HepG2 (cell line): ENCODE results near the gene PEAK3. TPM values are rescaled to one million over a fixed set of nuclear protein-coding genes. Genes with fewer than 3 reads are reported as not detected.

Experiments
- BHLHE40 ChIP-seq: IDR thresholded peaks from 2 replicates; pipeline ENCODE4 v1.6.1; 2011; ENCODE audit warnings: low read length, improper control_type of control experiment
- CENPT ChIP-seq: sonication (generic); formaldehyde crosslinking; IDR thresholded peaks from 2 replicates; pipeline ENCODE4 v1.8.0; 2022; ENCODE audit warnings: low read depth, mild to moderate bottlenecking, moderate library complexity, missing genetic modification reagents
- HDAC2 ChIP-seq: sonication (generic); formaldehyde crosslinking; IDR thresholded peaks from 2 replicates; pipeline ENCODE4 v1.4.0; 2020; ENCODE audit warnings: missing genetic modification reagents
- HES4 ChIP-seq: sonication (generic); formaldehyde crosslinking; IDR thresholded peaks from 2 replicates; pipeline ENCODE4 v1.9.0; 2021; ENCODE audit warnings: mild to moderate bottlenecking, missing genetic modification reagents, borderline replicate concordance
- KDM5B ChIP-seq: sonication (generic); formaldehyde crosslinking; IDR thresholded peaks from 2 replicates; pipeline ENCODE4 v1.4.0; 2020; ENCODE audit warnings: missing genetic modification reagents, mild to moderate bottlenecking, borderline replicate concordance
- MTF1 ChIP-seq: sonication (generic); formaldehyde crosslinking; IDR thresholded peaks from 2 replicates; pipeline ENCODE4 v1.5.0; 2020; ENCODE audit warnings: missing genetic modification reagents
- MXI1 ChIP-seq: IDR thresholded peaks from 3 replicates; pipeline ENCODE4 v1.6.1; 2012; ENCODE audit warnings: low read depth, low read length, inconsistent platforms, borderline replicate concordance
- SNAI1 ChIP-seq: sonication (generic); formaldehyde crosslinking; IDR thresholded peaks from 2 replicates; pipeline ENCODE4 v1.5.0; 2020; ENCODE audit warnings: mild to moderate bottlenecking, missing genetic modification reagents, borderline replicate concordance
- SP140L ChIP-seq: sonication (generic); formaldehyde crosslinking; IDR thresholded peaks from 2 replicates; pipeline ENCODE4 v1.4.0; 2020; ENCODE audit warnings: missing genetic modification reagents, borderline replicate concordance
- ZFY ChIP-seq: sonication (generic); formaldehyde crosslinking; IDR thresholded peaks from 2 replicates; pipeline ENCODE4 v1.4.0; 2020; ENCODE audit warnings: missing genetic modification reagents
- ZNF224 ChIP-seq: sonication (generic); formaldehyde crosslinking; IDR thresholded peaks from 2 replicates; pipeline ENCODE4 v1.5.0; 2020; ENCODE audit warnings: mild to moderate bottlenecking, missing genetic modification reagents
- ZNF260 ChIP-seq: sonication (generic); formaldehyde crosslinking; IDR thresholded peaks from 2 replicates; pipeline ENCODE4 v1.4.0; 2020; ENCODE audit warnings: missing genetic modification reagents, low read depth, mild to moderate bottlenecking, borderline replicate concordance
- ZNF616 ChIP-seq: sonication (generic); formaldehyde crosslinking; IDR thresholded peaks from 2 replicates; pipeline ENCODE4 v1.5.0; 2020; ENCODE audit warnings: low read depth, mild to moderate bottlenecking, missing genetic modification reagents
- ZNF816 ChIP-seq: sonication (generic); formaldehyde crosslinking; IDR thresholded peaks from 2 replicates; pipeline ENCODE4 v1.8.0; 2022; ENCODE audit warnings: missing genetic modification reagents, mild to moderate bottlenecking, borderline replicate concordance
- ZZZ3 ChIP-seq: sonication (generic); formaldehyde crosslinking; IDR thresholded peaks from 2 replicates; pipeline ENCODE4 v1.4.0; 2020; ENCODE audit warnings: missing genetic modification reagents, mild to moderate bottlenecking, borderline replicate concordance
- polyA plus RNA-seq, 8 experiments: library from polyadenylated mRNA; depleted of rRNA in 3 of 8; stranded (reverse) in 7 of 8; unstranded in 1 of 8; fragments of >200 nt; fragmentation: Illumina TruSeq in 4 of 8; extraction: Trizol in 4 of 8; gene quantifications; 2 replicates each; pipeline versions ENCODE4 v1.2.1 to v1.2.3, GENCODE V29; 2011 to 2016; ENCODE audit warnings: low read depth in 4 of 8, missing spikeins in 1 of 8, mixed read lengths in 1 of 8; ENCODE audit not compliant: insufficient read depth in 1 of 8
- total RNA-seq, 5 experiments: library from RNA; depleted of rRNA; stranded (reverse); fragments of >200 nt; fragmentation: Illumina TruSeq; extraction: Trizol; gene quantifications; 2 replicates each; pipeline ENCODE4 v1.2.3, GENCODE V29; 2016; ENCODE audit warnings: low read depth in 1 of 5
- TF ChIP-seq, protein P1 (sequence below): IDR thresholded peaks from 2 replicates; pipeline ENCODE4 v1.6.1; 2016
- TF ChIP-seq, protein P2 (sequence below): sonication (generic); formaldehyde crosslinking; IDR thresholded peaks from 2 replicates; pipeline ENCODE4 v1.4.0; 2020; ENCODE audit warnings: mild to moderate bottlenecking, low read depth, missing genetic modification reagents
- TF ChIP-seq, protein P3 (sequence below): sonication (generic); formaldehyde crosslinking; IDR thresholded peaks from 2 replicates; pipeline ENCODE4 v1.9.0; 2021; ENCODE audit warnings: missing genetic modification reagents, borderline replicate concordance
- TF ChIP-seq, protein P4 (sequence below): sonication (generic); formaldehyde crosslinking; IDR thresholded peaks from 2 replicates; pipeline ENCODE4 v1.8.0; 2022; ENCODE audit warnings: mild to moderate bottlenecking, missing genetic modification reagents, moderate library complexity
- TF ChIP-seq, protein P5 (sequence below): sonication (generic); formaldehyde crosslinking; IDR thresholded peaks from 2 replicates; pipeline ENCODE4 v1.4.0; 2020; ENCODE audit warnings: mild to moderate bottlenecking, missing genetic modification reagents

The PEAK3 gene
- total and polyA plus RNA-seq, 2 of the 13 experiments (the other 11 are each of a cell fraction or from before 2014, with no cell fraction given), result not detected

DNA sequence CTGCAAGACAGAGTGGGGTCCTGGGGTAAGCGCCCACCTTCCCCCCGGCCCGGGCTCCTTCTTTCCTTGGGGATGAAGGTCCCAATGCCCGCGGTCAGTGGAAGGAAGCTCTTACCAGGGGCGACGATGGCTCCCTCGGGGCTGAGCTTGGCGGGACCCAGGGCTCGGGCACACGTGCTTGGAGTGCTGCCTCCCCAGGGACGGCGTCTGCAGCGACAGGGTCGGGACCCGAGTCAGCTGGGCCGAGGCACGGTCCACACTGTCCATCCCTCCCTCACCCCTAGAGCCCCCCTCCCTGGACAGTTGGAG lies 29.2 kb downstream of the PEAK3 start (continued):
- TF ChIP-seq, protein P1, sequence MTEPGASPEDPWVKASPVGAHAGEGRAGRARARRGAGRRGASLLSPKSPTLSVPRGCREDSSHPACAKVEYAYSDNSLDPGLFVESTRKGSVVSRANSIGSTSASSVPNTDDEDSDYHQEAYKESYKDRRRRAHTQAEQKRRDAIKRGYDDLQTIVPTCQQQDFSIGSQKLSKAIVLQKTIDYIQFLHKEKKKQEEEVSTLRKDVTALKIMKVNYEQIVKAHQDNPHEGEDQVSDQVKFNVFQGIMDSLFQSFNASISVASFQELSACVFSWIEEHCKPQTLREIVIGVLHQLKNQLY (CRISPR knock-in tag), result no peak
- TF ChIP-seq, protein P2, sequence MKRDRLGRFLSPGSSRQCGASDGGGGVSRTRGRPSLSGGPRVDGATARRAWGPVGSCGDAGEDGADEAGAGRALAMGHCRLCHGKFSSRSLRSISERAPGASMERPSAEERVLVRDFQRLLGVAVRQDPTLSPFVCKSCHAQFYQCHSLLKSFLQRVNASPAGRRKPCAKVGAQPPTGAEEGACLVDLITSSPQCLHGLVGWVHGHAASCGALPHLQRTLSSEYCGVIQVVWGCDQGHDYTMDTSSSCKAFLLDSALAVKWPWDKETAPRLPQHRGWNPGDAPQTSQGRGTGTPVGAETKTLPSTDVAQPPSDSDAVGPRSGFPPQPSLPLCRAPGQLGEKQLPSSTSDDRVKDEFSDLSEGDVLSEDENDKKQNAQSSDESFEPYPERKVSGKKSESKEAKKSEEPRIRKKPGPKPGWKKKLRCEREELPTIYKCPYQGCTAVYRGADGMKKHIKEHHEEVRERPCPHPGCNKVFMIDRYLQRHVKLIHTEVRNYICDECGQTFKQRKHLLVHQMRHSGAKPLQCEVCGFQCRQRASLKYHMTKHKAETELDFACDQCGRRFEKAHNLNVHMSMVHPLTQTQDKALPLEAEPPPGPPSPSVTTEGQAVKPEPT, result peak; percentile 91; the same call in 1 of the 2 replicates
- TF ChIP-seq BHLHE40, result no peak
- TF ChIP-seq SP140L (CRISPR knock-in tag), result 0 out of 2 replicates have a peak, but pooled peaks have one; percentile 23
- no peak; the same call in 2 of the 3 replicates for TF ChIP-seq MXI1
- no peak; the same call in 1 of the 2 replicates for TF ChIP-seq ZFY
- TF ChIP-seq ZZZ3 (CRISPR knock-in tag), result 0 out of 2 replicates have a peak, but pooled peaks have one; percentile 53
- 0 out of 2 replicates have a peak, but pooled peaks have one; percentile 49 for TF ChIP-seq HES4 (CRISPR knock-in tag)
- TF ChIP-seq ZNF816 (CRISPR knock-in tag), result 0 out of 2 replicates have a peak, but pooled peaks have one; percentile 36
- TF ChIP-seq CENPT (CRISPR knock-in tag), result 0 out of 2 replicates have a peak, but pooled peaks have one; percentile 64
- TF ChIP-seq HDAC2 (CRISPR knock-in tag), result no peak
- TF ChIP-seq, protein P3, sequence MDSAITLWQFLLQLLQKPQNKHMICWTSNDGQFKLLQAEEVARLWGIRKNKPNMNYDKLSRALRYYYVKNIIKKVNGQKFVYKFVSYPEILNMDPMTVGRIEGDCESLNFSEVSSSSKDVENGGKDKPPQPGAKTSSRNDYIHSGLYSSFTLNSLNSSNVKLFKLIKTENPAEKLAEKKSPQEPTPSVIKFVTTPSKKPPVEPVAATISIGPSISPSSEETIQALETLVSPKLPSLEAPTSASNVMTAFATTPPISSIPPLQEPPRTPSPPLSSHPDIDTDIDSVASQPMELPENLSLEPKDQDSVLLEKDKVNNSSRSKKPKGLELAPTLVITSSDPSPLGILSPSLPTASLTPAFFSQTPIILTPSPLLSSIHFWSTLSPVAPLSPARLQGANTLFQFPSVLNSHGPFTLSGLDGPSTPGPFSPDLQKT (CRISPR knock-in tag), result 0 out of 2 replicates have a peak, but pooled peaks have one; percentile 21
- TF ChIP-seq ZNF616 (CRISPR knock-in tag), result no peak
- no peak for TF ChIP-seq ZNF224
- TF ChIP-seq MTF1, result 0 out of 2 replicates have a peak, but pooled peaks have one; percentile 65
- TF ChIP-seq SNAI1 (CRISPR knock-in tag), result 0 out of 2 replicates have a peak, but pooled peaks have one; percentile 47
- peak; percentile 60; the same call in 1 of the 2 replicates for TF ChIP-seq KDM5B
- TF ChIP-seq, protein P4, sequence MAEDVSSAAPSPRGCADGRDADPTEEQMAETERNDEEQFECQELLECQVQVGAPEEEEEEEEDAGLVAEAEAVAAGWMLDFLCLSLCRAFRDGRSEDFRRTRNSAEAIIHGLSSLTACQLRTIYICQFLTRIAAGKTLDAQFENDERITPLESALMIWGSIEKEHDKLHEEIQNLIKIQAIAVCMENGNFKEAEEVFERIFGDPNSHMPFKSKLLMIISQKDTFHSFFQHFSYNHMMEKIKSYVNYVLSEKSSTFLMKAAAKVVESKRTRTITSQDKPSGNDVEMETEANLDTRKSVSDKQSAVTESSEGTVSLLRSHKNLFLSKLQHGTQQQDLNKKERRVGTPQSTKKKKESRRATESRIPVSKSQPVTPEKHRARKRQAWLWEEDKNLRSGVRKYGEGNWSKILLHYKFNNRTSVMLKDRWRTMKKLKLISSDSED, result no peak; the same call in 1 of the 2 replicates
- TF ChIP-seq, protein P5, sequence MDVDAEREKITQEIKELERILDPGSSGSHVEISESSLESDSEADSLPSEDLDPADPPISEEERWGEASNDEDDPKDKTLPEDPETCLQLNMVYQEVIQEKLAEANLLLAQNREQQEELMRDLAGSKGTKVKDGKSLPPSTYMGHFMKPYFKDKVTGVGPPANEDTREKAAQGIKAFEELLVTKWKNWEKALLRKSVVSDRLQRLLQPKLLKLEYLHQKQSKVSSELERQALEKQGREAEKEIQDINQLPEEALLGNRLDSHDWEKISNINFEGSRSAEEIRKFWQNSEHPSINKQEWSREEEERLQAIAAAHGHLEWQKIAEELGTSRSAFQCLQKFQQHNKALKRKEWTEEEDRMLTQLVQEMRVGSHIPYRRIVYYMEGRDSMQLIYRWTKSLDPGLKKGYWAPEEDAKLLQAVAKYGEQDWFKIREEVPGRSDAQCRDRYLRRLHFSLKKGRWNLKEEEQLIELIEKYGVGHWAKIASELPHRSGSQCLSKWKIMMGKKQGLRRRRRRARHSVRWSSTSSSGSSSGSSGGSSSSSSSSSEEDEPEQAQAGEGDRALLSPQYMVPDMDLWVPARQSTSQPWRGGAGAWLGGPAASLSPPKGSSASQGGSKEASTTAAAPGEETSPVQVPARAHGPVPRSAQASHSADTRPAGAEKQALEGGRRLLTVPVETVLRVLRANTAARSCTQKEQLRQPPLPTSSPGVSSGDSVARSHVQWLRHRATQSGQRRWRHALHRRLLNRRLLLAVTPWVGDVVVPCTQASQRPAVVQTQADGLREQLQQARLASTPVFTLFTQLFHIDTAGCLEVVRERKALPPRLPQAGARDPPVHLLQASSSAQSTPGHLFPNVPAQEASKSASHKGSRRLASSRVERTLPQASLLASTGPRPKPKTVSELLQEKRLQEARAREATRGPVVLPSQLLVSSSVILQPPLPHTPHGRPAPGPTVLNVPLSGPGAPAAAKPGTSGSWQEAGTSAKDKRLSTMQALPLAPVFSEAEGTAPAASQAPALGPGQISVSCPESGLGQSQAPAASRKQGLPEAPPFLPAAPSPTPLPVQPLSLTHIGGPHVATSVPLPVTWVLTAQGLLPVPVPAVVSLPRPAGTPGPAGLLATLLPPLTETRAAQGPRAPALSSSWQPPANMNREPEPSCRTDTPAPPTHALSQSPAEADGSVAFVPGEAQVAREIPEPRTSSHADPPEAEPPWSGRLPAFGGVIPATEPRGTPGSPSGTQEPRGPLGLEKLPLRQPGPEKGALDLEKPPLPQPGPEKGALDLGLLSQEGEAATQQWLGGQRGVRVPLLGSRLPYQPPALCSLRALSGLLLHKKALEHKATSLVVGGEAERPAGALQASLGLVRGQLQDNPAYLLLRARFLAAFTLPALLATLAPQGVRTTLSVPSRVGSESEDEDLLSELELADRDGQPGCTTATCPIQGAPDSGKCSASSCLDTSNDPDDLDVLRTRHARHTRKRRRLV (CRISPR knock-in tag), result no peak
- no peak for TF ChIP-seq ZNF260
